AG08396 (cell line): Measurements from ENCODE around the gene ROBO1.

Experiments used
- DNase-seq: peaks from one replicate; pipeline ENCODE4 v3.0.0; 2012; ENCODE audit warnings: low spot score, mixed read lengths

The ROBO1 gene

GRCh38 chr3:78614486-78614885 is 1153.3 kb downstream of the ROBO1 start:
- no peak for DNase-seq

GRCh38 chr3:78613421-78613879 is 1154.3 kb downstream of the ROBO1 start:
- no peak for DNase-seq

DNA sequence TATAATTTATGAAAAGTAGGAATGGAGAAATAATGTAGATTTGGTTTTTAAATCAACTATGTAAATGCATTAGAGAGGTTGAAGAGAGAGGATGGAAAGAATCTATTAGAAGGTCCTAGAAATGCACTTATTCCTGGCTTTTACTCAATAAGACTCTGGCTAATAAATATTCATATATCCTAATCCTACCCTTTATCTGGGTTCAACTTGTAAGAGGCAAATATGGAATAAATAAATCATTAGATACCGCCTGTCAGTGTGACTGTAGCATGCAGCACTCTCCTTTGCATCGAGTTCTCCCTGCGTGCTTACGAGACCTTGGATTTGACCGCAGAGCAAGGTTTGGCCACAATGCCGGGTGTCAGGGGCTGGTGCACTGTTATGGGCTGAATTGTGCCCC is 1156.5 kb downstream of the ROBO1 start:
- no peak for DNase-seq

- DNase-seq = no peak
Measured at GRCh38 chr3:78610462-78611125, 1157.2 kb downstream of the ROBO1 start.

DNA sequence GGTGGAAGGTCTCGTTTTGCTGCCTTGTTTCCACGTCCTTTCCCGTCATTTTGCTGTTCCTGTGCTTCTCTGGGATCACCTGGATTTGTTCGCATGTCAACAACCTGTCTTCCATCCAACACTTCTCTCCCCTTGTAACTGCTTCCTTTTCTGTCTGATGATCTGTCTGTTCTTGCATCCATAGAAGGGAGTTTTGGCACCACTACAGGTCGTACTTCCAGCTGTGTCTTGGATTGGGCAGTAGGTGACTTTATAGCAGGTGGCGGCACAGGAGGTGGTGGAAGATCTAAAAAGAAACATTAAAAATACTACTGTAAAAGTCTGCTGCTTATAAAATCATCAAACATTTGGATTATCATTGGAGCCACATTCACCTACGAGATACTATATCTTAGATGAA is 1161.0 kb downstream of the ROBO1 start:
- no peak for DNase-seq

DNA sequence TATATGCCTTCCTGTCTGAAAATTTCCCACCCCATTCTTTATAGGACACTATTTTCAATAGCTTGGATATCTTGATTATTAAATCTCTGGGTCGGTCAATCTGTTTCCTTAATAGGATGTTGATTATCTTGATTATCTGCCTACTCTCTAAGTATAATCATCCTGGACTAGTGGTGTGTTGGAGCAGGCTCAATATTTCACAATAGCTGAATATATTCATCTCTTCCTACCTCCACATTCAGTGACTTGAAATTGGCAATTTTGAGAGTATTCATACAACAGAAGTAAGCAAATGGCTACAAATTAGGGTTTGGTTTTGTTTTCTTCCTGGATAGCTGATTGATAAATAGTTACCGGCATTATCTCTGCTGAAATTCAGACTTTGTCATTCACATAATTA is 1162.6 kb downstream of the ROBO1 start:
- DNase-seq = no peak

DNA sequence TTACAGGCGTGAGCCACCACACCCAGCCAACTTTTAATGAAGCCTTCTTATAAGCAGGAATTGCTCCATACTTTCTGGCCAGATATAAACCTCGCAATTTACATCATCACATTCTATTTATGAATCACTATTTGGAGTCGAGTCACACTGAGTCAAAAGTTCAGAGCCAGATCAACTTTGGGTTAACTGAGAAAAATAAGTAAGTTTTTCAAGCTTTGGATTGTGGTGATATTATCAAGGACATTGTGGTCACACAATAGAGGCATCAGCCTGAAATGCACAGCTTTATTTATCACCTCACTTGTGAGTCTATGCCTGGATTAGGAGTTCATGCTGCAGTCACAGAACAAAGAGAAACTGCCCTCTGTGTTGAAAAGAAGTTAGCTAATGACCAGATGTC is 1163.5 kb downstream of the ROBO1 start:
- peak; percentile 30 for DNase-seq

DNA sequence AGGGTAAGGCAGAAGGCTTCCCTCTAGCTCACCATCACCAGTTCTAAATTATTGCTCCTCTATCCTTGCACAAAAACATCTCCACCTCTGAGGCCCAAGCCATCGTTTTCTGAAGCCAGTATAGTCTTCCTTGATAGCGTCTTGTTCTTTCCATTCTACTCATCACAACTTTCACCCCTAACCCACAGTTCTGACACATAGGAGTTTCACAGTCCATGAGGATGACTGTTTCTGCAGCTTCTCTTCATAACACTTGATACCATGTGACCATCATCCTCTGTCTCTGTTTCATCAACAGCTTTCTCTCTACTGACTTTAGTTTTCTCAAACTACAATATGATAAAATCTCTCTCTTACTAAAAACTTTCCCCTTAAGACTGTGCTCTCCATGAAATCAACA is 1166.5 kb downstream of the ROBO1 start:
- no peak for DNase-seq

GRCh38 chr3:78589778-78590177 is 1178.0 kb downstream of the ROBO1 start:
- DNase-seq = no peak

- DNase-seq = no peak
Measured at GRCh38 chr3:78588906-78589621, 1178.7 kb downstream of the ROBO1 start.

GRCh38 chr3:78580681-78581080 is 1187.1 kb downstream of the ROBO1 start:
- no peak for DNase-seq

DNA sequence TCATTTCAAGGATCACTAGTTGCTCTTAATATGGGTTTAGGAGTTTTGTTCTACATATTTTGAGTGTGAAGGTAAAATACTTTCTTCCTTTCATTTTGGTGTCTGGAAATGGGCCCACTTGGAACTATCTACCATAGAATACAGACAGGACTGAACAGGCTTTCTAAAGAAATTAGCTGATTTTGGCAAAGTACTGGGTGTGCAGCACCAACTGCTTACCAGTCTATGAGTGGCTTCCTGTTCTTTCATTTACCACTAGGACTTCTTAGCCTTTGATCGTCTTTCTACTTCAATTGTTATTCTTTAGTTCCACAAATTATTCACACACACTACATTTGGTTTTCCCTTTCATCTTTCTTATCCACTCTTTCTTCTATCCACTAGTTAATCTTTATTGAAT is 1196.3 kb downstream of the ROBO1 start:
- DNase-seq = no peak

- no peak for DNase-seq
Measured at GRCh38 chr3:78570496-78570895, 1197.3 kb downstream of the ROBO1 start.

DNA sequence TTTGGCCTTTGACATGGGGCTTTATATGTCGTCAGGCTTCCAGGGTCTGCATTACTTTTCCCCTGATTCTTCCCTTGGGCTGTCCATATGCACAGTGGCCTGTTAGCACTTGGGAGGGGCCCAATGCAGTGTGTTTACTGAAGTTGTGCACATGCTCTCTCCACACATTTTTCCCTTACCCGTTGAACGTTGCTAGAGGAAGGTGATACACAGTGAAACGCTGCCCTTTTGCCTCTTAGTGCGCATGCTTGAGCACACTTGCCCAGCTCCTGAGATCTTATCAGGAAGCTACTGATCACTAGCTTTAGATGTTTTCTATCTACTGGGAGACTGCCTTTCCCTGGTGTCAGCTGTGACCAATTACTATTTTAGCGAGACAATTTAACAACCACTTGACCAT is 1198.0 kb downstream of the ROBO1 start:
- DNase-seq = no peak

DNA sequence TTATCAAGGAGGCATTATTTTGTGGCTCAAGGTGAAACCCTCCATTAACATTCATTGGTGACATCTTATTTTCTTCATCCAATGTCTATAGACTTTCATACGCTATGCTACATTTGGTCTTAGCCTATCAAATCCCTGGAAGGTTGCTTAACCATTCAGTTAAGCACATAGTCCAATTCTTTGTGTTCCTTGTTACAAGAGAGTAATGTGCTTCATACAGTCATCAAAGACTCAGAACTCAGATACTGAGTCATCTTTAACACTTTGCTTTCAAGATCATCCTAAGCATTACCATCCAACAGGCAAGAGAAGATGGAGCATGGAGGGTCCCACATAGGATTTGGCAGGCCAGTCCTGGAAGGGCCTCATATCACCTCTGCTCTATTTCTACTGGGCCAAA is 1202.1 kb downstream of the ROBO1 start:
- DNase-seq = no peak

GRCh38 chr3:78562328-78562727 is 1205.5 kb downstream of the ROBO1 start:
- DNase-seq = no peak
